ENCODE measurements around the gene KCNT1. TPM values are rescaled to one million over a fixed set of nuclear protein-coding genes. Genes with fewer than 3 reads are reported as not detected.
A peak's percentile ranks its signal among the peaks of the same experiment; 100 is the strongest.

The KCNT1 gene
- total RNA-seq, 1 donor from 2014 or later: 0.08 TPM

DNA sequence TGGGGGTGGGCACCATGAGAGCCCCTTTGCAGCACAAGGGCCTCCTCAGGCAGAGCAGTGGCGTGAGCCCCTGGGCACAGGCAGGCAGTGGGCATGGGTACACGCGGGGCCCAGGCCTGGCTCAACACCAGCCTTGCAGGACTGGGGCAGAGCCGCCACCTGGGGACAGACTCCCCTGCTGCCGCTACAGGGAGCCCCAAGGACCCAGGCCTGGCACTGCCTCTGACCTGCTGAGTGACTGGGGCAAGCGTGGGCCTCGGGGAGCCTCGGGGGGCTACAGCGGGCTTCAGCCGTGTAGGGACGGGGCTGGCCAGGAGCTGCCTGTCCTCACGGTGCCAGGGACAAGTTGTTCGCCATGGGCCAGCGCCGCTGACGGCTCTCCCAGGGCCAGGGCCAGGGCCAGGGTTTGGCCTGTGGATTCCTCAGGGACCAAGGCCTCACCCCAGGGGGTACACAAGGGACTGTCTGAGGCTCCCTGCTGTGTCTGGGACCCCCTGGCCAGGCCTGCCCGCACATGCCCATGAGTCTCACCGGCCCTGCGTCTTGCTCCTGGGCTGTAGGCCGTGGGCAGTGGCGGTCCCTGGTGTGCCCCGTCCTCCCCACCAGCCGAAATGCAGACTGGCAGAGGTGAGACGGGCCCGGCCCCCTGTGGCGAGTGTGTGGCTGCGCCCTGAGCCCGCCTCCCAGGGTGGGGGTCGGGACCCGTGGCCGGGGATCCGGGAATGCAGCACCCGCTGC lies 42.5 kb downstream of the KCNT1 start:
- no peak for DNase-seq (ENCODE audit: low read depth)

DNA sequence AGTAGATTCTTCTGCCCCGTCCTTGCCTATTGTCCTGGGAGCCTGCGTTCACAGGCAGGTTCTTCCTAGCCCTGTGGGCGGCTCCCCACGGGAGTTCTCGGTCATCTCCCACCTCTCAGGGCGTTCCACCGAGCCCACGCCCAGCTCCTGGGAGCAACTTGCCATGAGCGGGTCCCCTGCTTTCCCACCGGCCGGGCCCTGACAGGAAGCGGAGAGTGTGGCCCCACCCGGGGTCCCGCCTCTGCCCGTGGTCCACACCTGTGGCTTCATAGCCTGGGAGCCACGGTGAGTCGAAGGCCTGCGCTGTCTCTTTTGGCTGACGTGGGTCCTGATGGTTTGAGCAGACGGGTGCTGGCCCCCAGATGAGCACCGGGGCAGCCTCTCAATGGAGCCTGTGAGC lies 43.2 kb downstream of the KCNT1 start:
- no peak for DNase-seq (ENCODE audit: low read depth)

DNA sequence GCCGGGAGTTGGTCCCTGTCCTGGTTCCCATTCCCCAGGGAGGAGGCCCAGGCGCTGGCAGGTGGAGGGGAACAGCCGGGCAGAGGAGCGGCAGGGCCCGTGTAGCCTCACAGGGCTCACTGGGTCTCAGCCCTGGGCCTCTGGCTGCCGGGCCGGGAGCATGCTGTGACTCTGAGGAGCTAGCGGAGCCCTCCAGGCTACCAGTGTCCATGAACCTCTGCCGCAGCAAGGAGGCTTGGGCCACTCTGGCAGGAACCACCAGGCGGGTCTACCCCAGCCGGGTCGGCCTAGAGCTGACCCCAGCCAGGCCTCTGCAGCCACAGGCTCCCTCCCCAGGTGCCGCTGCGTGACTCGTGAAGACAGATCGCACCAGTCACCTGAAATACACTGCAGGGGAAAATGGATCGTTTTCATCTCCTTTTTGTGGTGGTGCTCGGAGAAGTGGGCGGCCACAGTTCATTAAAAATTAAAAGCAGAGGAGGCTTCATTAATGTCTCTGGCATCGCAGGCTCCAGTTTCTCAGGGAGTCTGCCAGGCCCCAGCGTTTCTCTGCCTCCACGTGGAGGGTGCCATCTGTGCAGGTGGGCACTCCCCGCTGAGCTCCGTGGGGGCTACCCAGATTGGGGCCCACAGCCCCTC lies 43.8 kb downstream of the KCNT1 start:
- no peak for DNase-seq (ENCODE audit: low read depth)

DNA sequence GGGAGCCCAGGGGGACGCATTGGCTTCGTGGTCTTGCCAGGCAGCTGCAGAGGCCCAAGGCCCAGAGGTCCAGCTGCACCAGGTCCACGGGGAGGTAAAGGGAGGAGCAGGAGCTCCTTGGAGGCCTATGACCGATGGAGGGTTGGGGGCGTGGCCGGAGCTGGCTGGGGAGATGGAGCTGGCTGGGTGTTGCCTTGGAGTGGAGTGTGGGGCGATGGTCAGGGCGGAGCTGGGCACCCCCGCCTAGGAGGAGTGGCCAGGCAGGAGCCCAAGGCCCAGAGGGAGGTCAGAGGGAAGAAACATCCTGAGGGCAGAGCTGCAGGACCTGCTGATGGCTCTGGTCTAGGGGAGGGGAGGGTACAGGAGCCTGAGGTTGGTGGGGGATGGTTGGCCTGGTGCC lies 44.6 kb downstream of the KCNT1 start:
- no peak for DNase-seq (ENCODE audit: low read depth)

DNA sequence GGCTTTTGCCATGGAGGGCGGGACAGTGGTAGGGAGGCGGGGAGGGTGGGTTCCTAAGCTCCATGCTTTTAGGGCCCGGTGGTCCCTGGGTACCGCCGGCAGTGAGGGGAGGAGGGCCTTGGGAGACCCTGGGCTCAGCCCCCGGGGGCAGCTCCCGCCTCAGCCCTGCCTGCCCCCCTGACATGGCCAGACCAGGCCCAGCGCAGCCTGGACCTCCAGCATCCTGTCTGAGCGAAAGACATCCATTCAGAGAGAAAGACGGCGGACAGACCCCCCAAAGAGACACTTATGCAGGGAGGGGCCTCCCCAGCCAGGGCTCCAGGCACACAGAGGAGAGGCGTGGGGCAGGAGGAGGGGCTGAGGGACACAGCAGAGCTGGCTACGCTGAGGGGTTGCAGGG lies 45.3 kb downstream of the KCNT1 start:
- DNase-seq (ENCODE audit: low read depth): no peak

DNA sequence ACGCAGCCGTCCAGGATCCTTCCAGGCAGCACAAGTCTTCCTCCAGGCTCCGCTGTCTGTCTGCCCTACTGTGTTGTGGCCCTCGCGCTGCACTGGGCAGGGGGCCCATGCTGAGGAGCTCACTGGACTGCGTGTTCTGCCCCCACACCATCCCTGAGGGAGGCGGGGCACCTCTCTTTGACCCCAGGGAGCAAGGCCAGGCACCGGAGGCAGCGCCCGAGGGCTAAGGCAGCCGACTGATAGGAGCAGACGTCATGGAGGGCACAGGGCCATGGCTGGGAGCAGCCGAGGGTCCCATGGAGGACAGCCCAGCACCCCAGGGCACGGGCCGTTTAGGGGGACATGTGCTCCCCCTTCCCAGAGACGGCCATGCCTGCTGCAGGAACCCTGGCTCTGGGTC lies 46.7 kb downstream of the KCNT1 start:
- no peak for DNase-seq (ENCODE audit: low read depth)

DNA sequence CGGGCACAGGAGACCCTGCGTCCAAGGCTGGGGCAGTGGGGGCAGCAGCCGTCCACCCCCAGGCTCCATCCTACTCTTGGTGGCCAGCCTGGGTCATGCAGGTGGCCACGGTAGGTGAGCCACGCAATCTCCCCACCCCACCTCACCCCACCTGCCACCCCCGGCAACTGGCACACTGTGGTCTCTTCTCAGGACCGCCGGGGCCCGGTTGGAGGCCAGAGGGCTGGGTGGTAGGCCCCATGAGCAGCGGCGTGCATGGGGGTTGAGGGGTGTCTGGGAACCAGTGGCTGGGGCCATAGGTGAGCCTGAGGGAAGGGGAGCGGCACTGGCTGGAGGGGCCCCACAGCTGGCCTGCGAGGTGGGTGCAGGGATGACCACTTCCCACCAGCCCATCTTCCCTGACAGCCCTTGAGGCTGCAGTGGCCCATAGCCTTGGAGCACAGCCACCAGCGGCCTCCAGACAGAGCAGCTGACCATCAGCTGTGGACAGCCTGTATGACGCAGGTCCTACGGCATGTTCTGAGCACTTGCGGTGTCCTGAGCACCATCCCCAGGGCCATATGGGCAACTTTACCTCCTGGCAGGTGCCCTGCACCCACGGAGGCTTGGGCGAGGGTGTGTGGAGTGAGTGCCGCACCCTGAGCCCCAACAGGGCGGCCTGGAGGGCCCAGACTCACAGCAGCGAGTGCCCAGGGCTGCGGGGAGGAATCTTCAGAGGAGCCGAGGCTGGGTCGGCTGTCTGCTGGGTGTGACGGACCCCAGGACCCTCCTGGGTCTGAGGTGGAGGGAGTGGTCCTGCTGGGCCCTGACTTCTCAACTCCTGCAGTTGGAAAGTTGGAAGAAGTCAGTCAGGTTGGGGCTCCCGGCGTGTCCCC lies 47.4 kb downstream of the KCNT1 start:
- peak; percentile 80 for DNase-seq (ENCODE audit: low read depth)

DNA sequence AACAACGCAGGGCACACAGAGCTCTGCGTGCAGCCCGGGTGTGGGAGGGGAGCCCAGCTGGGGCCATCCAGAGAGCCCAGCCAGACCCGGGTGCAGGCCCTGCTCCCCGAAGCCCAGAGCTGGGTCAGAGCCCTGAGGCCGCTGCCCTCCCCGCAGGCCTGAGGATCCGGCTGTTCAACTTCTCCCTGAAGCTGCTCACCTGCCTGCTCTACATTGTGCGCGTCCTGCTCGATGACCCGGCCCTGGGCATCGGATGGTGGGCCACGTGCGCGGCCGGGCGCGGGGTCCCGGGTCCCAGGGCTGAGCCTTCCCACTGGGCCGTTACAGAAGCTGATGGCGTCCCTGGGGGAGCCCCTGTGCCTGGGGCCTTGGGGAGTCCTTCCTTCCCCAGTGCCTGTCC lies 48.8 kb downstream of the KCNT1 start:
- DNase-seq (ENCODE audit: low read depth): no peak

DNA sequence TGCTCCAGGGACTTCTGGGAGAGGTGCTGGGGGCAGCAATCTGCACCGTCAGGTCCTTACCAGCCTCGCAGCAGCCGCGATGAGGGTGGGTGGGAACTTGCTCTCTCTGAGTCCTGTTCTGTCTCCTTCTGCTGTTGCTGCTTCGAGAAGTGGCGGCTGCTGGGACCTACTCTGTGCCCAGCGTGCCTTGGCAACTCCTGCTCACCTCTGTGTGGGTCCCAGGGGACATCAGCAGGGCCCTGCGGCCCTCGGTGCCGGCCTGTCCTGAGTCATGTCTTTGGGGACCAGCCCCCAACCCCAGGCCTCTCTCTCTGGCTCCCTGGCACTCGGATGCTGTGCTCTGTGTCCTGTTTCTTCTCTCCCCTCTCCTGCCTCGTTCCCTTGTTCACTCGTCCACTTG lies 49.5 kb downstream of the KCNT1 start:
- no peak for DNase-seq (ENCODE audit: low read depth)

DNA sequence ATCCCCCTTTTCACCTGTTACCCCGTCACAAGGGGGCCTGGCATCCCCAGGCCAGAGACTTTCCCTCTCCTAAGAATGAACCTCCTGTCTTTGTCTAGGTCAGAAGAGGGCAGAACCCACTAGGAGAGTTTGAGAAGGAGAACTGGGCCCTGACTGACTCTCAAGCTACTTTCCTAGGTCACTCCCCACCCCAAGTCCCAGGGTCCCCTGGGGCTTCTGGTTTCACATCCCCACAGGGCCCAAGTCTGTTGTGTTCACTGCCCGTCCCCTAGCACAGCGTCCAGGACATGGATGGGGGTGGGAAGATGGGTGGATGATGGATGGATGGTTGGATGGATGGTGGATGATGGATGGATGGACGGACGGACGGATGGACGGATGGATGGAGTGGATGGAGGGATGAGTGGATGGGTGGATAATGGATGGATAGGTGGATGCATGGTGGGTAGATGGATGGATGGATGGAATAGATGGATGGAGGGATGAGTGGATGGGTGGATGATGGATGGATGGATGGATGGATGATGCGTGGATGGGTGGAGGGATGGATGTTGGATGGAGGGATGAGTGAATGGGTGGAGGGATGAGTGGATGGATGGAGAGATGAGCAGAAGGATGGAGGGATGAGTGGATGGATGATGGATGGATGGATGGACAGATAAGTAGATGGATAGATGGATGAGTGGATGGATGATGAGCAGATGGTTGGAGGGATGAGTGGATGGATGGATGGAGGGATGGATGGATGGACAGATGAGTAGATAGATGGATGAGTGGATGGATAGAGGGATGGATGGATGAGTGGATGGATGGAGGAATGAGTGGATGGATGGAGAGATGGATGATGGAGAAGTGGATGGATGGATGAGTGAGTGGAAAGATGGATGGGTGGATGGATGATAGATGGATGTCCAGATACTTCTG lies 50.6 kb downstream of the KCNT1 start:
- no peak for DNase-seq (ENCODE audit: low read depth)

DNA sequence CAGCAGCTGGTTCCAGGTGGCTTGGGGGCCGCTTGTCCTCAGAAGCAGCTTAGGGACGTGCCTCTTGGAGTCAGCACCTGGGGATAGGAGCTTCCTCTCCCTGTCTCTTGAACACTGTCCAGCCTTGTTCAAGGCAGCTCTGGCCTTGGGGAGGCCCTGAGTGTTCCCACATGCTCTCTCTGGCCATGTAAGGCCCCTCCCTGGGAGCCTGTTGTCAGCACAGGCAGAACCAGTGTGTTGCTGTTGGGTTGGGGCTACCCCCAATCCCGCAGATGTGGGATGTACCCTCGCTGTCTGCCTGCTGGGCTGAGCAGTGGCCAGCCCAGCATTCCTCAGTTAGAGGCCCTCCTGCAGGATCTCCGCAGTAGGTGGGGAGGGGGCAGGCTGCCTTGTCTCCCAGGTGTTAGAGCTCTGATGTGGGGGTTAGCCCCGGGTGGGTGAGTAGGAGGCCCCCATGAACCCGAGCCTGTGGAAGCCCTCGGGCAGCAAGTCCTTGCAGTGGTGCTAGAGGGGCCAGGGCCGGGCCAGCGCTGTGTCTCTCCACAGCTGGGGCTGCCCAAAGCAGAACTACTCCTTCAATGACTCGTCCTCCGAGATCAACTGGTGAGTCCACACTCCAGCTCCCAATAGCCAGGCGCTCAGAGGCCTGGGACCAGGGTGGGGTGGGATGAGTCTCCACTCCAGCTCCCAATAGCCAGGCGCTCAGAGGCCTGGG lies 51.6 kb downstream of the KCNT1 start:
- no peak for DNase-seq (ENCODE audit: low read depth)

DNA sequence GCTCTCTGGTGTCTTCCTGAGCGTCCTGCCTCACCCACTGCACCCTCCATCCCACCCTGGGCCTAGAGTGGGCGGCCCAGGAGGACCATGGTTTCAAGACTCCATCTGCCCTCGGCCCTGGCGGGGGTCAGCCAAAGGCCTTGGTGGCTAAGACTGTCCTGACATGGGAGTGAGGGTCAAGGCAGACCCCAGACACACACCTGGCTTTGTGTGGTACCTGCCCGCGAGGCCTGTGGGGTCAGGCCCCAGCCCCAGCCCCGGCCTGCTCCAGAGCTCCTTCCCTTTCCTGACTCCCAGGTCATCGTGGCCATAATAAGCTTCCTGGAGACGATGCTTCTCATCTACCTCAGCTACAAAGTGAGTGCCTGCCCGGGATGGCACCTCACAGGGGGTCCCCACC lies 54.6 kb downstream of the KCNT1 start:
- no peak for DNase-seq (ENCODE audit: low read depth)

DNA sequence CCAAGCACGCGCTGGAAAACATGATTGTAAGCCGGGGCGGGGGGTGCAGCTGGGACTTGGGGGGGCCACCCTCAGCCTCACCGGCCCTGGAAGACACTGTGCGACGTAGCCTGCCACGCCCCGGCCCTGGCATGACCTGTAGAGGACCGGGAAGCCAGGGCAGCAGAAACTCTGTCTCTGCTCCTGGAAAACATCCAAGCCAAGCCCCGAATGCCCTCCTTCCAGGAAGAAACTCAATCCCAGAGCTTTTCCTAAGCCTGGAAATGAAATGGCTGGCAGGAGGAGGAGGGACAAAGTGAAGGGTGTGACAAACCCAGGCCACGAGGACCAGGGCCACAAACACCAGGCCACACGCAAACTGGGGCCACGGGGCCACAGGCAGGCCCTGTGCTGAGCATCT lies 55.4 kb downstream of the KCNT1 start:
- DNase-seq (ENCODE audit: low read depth): peak; percentile 31

DNA sequence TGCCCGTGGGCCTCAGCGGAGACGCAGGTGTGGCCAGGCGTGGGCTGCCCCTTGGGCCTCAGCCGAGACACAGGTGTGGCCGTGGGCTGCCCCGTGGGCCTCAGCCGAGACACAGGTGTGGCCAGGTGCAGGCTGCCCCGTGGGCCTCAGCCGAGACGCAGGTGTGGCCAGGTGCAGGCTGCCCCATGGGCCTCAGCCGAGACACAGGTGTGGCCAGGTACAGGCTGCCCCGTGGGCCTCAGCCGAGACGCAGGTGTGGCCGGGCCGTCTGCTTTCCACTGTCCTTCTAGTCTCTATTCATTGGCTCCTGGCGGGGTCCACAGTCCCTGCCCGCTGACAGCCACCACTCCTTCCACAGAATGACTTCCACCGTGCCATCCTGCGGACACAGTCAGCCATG lies 56.1 kb downstream of the KCNT1 start:
- no peak for DNase-seq (ENCODE audit: low read depth)

DNA sequence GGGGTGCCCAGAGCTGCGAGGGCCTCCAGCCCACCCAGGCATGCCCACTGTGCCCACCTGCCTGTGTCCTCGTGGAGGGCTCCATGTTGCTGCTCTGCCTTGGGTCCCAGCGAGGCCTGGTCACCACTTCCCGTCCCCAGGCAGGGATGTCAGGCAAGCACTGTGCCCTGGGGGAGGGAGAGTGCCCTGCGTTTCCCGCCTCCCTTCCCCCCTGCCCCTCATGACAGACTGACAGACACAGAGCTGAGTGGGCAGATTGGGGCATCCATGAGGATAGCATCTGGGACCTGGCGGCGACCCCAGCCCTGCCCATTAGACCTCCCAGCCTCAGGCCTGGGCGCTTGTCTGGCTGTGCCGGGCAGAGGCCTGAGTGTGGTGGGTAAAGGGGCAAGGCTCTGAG lies 56.9 kb downstream of the KCNT1 start:
- no peak for DNase-seq (ENCODE audit: low read depth)

DNA sequence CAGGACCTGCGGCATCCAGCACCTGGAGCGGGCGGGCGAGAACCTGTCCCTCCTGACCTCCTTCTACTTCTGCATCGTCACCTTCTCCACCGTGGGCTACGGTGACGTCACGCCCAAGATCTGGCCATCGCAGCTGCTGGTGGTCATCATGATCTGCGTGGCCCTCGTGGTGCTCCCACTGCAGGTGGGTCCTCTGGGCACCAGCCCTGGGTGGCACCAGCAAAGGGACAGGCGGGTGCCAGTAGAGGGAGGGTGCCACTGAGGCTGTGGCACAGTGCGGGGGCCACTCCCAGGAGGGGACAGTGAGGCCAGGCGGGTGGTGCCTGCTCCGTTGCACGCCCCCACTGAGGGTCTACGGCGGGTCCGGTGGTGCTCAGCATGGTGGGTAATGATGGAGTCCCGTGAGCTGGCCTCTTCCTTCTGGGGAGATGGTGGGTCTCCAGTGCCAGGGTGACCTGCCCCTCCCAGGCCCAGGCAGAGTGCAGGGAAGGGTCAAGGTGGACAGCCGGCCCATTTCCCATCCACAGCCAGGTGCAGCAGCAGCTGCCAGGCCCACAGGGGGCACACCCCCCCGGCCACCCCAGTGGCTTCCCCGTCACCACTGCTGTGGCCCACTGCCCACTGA lies 57.8 kb downstream of the KCNT1 start:
- no peak for DNase-seq (ENCODE audit: low read depth)

DNA sequence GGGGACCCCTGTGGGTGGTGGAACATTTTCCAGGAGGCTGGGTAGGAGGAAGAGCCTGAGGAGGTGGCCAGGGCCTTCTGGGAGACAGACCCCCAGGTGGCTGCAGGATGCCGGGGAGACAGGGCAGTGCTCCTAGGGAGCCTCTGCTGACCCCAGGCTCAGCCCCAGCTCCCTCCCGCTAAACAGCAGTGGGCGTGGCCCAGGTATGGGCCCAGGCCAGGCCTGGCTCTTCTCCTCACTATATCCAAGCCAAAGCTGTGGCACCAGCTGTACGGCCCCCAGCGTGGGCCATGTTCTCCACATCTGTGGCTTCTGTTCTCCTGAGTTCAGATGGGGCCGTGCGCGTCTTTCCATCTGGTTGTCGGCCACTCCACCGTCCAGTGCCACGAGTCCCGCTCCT lies 58.5 kb downstream of the KCNT1 start:
- DNase-seq (ENCODE audit: low read depth): no peak

DNA sequence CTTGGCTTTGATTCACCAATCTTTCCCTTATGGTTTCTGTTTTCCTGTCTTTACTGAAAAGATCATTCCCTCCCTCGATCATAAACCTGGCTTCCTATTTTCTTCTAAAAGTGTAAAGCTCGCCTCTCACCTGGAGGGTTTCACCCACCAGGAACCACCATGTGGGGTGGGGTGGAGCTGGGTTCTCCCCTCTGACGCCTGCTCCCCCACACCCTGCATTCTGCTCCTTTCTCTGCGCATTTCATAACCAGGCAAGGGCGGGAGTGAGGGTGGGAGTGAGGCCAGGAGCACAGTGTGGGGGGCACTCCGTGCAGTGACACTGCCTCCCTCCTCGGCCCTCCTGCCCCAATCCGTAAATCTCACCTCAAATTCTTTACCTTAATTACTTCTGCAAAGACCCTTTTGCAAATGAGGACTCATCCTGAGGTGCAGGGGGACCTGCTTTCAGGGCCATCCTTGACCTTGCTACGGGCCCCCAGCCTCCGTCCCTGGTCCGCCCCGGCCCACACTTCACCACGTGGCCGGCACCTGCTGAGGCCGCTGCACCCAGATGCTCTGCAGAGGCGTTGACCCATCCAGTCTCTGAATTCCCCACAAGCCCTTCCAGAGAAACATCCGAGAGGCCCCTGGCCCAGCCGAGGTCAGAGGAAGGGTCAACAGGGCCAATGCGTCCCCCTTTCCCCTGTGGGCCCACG lies 59.3 kb downstream of the KCNT1 start:
- no peak for DNase-seq (ENCODE audit: low read depth)

DNA sequence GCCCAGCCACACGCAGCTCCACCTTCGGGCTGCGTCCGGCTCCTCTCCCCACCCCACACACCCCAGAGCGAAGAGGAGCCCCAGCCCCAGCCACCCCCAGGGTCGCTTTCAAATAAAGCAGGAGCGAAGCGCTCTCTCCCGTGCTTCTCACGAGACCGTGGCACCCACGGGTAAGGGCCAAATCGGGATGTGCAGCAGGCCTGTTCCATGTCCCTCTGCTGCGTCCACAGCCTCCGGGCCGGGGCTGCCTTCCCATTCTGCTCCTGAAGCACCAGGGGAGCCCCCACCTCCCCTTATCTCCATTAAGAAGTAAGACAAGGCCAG lies 59.8 kb downstream of the KCNT1 start:
- DNase-seq (ENCODE audit: low read depth): no peak

DNA sequence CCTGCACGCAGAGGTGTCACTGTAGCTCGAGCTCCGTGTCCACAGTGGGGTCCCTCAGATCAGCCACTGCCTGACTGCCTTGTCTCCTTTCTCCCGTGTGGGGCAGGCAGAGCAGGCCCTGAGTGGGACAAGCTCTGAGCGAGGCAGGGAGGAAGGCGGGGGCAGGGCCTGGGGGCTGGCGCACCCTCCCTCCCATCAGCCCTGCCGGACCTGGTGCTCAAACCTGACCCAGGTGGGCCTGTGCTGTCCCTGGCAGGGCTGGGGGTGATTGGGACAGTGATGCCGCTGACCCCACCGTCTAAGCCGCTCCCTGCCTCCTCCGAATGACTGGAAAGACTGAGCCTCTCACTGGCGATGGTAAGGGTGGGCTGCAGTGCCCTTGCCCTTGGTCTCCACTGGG lies 60.9 kb downstream of the KCNT1 start:
- no peak for DNase-seq (ENCODE audit: low read depth)
